CD4-positive, alpha-beta T cell treated with Interleukin-2 at 100 ng/mL for 4 hours (primary cell): ENCODE measurements around the gene NPM1.
"Not testable (repeated sequence)": the region's sequence is repeated elsewhere in the genome, so short reads cannot be mapped to it uniquely, and the experiment has no call there.

Source experiments
- DNase-seq: peaks from one replicate; pipeline ENCODE4 v3.0.0-alpha.2; 2020; ENCODE audit warnings: low spot score

The NPM1 gene

DNA sequence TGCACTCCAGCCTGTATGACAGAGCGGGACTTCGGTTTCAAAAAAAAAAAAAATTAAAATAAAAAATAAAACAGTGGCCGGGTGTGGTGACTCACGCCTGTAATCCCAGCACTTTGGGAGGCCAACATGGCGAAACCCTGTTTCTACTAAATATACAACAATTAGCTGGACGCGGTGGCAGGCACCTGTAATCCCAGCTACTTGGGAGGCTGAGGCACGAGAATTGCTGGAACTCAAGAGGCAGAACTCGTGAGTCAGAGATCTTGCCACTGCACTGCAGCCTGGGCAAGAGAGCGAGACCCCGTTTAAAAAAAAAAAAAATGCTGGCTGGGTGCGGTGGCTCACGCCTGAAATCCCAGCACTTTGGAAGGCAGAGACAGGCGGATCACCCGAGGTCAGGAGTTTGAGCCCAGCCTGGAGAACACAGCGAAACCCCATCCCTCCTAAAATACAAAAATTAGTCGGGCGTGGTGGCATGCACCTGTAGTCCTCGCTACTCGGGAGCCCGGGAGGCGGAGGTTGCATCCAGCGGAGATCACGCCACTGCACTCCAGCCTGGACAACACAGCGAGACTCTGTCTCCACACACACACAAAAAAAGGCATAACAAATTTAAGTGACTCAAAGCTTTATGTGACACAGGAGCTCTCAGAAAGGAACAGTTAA is 1.5 kb upstream of the NPM1 start:
- no peak for DNase-seq

- peak; percentile 6 for DNase-seq
Measured at GRCh38 chr5:171386861-171387344, 746 bp upstream of the NPM1 start.

- peak; percentile 81 for DNase-seq
Measured at GRCh38 chr5:171387970-171388815, 544 bp downstream of the NPM1 start.

- peak; percentile 41 for DNase-seq
Measured at GRCh38 chr5:171388816-171389168, 1.1 kb downstream of the NPM1 start.

GRCh38 chr5:171390883-171391677 is 3.4 kb downstream of the NPM1 start:
- DNase-seq = peak; percentile 65

- DNase-seq = no peak
Measured at GRCh38 chr5:171391996-171392577, 4.4 kb downstream of the NPM1 start.

DNA sequence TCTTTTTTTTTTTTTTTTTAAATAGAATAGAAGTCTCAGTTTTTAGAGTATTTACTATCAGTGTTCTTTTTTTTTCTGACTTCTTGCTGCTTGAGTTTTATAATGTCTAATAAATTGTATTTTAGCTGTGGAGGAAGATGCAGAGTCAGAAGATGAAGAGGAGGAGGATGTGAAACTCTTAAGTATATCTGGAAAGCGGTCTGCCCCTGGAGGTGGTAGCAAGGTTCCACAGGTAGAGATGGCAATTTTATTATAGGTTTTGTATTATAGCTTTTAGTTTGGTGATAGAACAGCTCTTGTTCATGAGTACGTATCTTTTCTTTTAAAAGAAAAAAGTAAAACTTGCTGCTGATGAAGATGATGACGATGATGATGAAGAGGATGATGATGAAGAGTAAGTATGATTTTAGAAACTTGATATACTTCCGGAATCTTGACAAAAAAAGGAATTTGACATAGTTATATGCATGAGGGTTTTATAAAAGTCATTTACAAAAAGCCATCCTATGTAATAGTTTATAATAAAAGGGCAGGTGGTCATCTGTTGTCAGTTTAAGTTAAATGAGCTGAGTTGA is 5.0 kb downstream of the NPM1 start:
- DNase-seq = no peak

GRCh38 chr5:171395042-171395441 is 7.4 kb downstream of the NPM1 start:
- DNase-seq = no peak

- DNase-seq = not testable (repeated sequence)
Measured at GRCh38 chr5:171396583-171396982, 8.9 kb downstream of the NPM1 start.

DNA sequence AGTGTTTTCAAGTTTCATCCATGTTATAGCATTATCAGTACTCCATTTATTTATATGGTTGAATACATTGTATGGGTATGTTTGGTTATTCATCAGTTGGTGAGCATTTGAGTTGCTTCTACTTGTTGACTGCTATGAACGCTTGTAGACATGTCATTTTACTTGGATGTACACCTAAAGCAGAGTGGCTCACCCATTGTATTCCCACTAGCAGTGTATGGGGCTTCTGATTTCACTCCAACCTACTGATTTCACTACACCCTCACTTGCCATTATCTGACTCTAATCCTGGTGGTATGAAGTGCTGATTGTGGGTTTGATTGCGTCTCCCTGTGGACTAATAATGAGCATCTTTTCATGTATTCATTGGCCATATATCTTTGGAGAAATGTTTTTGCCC is 9.5 kb downstream of the NPM1 start:
- DNase-seq = no peak

- no peak for DNase-seq
Measured at GRCh38 chr5:171397599-171397998, 9.9 kb downstream of the NPM1 start.

GRCh38 chr5:171398660-171399059 is 11.0 kb downstream of the NPM1 start:
- DNase-seq = not testable (repeated sequence)

- no peak for DNase-seq
Measured at GRCh38 chr5:171400169-171400568, 12.5 kb downstream of the NPM1 start.

- DNase-seq = no peak
Measured at GRCh38 chr5:171401167-171401947, 13.7 kb downstream of the NPM1 start.

GRCh38 chr5:171402751-171403150 is 15.1 kb downstream of the NPM1 start:
- not testable (repeated sequence) for DNase-seq

DNA sequence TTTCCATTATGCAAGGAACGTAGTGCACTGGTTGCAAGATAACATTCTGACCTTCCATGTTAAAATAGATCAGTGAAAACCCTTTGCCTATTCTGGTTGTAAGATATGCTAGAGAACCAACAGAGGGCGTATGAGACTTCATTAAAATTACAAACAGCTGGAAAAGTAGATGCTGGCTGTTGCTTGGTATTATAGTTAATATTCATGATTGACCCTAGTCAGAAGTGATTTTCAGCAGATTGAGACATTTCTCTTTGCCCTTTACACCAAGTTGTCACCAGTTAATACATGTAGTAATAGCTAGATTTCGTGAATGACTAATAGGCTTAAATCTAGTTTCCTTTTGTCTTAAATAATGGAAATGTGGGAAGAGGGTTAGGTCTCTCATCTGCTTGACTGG is 18.0 kb downstream of the NPM1 start:
- no peak for DNase-seq

GRCh38 chr5:171407234-171407633 is 19.6 kb downstream of the NPM1 start:
- DNase-seq = no peak

DNA sequence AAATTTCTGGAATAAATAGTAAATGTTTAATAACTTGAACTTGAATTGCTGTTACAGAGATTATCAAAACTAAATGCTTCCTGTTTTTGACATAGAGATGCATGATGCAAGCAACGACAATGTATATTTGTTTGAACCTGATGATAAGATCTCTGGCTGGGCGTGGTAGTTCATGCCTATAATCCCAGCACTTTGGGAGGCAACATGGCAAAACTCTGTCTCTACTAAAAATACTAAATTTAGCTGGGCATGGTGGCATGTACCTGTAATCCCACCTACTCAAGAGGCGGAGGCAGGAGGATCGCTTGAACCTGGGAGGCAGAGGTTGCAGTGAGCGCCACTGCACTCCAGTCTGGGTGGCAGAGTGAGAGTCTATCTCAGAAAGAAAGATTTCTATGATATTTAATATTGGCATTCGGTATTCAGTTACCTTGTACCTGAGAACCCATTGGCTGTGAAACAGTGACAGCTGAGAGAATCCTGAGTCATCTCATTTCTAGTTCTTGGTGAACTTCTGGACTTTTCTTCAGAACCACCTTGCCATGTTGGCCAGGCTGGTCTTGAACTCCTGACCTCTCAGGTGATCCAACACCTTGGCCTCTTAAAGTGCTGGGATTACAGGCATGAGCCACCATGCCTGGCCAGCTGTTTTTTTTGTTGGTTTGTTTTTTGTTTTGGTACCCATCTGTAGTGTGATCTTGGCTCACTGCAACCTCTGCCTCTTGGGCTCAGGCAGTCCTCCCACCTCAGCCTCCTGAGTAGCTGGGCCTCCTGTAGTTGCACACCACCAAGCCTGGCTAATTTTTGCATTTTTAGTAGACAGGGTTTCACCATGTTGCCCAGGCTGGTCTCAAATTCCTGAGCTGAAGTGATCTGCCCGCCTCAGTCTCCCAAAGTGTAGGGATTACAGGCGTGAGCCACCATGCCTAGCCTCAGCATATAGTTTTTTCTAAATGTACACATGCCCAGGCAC is 21.8 kb downstream of the NPM1 start:
- DNase-seq = no peak

DNA sequence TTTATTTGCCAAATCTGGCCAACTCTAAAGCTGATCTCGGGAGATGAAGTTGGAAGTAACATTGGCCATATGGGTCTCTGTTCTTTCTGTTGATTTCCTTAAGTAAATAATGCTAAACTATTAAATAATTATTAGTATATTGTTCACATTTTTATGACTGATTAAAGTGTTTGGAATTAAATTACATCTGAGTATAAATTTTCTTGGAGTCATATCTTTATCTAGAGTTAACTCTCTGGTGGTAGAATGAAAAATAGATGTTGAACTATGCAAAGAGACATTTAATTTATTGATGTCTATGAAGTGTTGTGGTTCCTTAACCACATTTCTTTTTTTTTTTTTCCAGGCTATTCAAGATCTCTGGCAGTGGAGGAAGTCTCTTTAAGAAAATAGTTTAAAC is 22.5 kb downstream of the NPM1 start:
- DNase-seq = no peak

- no peak for DNase-seq
Measured at GRCh38 chr5:171412186-171412585, 24.5 kb downstream of the NPM1 start.
